Spinal cord (tissue), 10 donors: ENCODE data around the gene ARL6. TPM values are rescaled to one million over a fixed set of nuclear protein-coding genes. Genes with fewer than 3 reads are reported as not detected.

Experiments used
- DNase-seq, 6 donors: peaks; one replicate each; pipeline versions ENCODE4 v3.0.0 to v3.0.0-alpha.2; 2013 to 2015; ENCODE audit warnings: low spot score in 6 of 6, low read depth in 4 of 6
- H3K27ac ChIP-seq: one replicate; pipeline ENCODE4 v1.5.1; 2013; ENCODE audit warnings: low read depth, low read length, control low read depth
- H3K27me3 ChIP-seq: one replicate; pipeline ENCODE4 v1.6.1; 2013; ENCODE audit warnings: low read length; ENCODE audit not compliant: control insufficient read depth, insufficient read depth
- H3K36me3 ChIP-seq: one replicate; pipeline ENCODE4 v1.6.1; 2013; ENCODE audit warnings: low read length; ENCODE audit not compliant: control insufficient read depth, insufficient read depth
- H3K4me1 ChIP-seq: one replicate; pipeline ENCODE4 v1.6.1; 2013; ENCODE audit warnings: low read length; ENCODE audit not compliant: control insufficient read depth, insufficient read depth
- H3K4me3 ChIP-seq: one replicate; pipeline ENCODE4 v1.5.1; 2013; ENCODE audit warnings: low read depth, low read length, control low read depth
- H3K9me3 ChIP-seq: one replicate; pipeline ENCODE4 v1.6.1; 2013; ENCODE audit warnings: low read length; ENCODE audit not compliant: control insufficient read depth, insufficient read depth
- WGBS: methylation state at CpG from one replicate; pipeline ENCODE4 v1.1.5; 2013; ENCODE audit warnings: missing lambda C conversion rate; ENCODE audit not compliant: insufficient coverage; 5-methylcytosine and 5-hydroxymethylcytosine counted together
- polyA plus RNA-seq, 2 donors: library from polyadenylated mRNA; unstranded; fragments of 120-200 nt; gene quantifications; one replicate each; pipeline ENCODE4 v1.2.1, GENCODE V29; 2013; ENCODE audit not compliant: insufficient read length in 2 of 2
- total RNA-seq, 2 donors: library from RNA; depleted of rRNA in 1 of 2; stranded (reverse); fragments of 120-200 nt in 1 of 2; fragments of >200 nt in 1 of 2; gene quantifications; one replicate each; pipeline versions ENCODE4 v1.2.3 to v1.2.4, GENCODE V29; 2013 to 2014
- donor health status: healthy.

Gene ARL6
- total and polyA plus RNA-seq, 4 donors, result 15.7 to 36.2 (median 20.3) TPM

GRCh38 chr3:97763586-97764406, 762 bp upstream of the ARL6 start:
- Histone ChIP-seq H3K9me3 (no peaks in the 10 kb centered on the region), H3K27me3 (no peaks in the 10 kb centered on the region), H3K4me3 (peak overlapping the region; percentile 91), H3K36me3 (no peaks in the 10 kb centered on the region), H3K4me1 (no peaks in the 10 kb centered on the region), H3K27ac (peak overlapping the region; percentile 87)
- 0% methylated on average over 11 of the region's 22 CpGs for WGBS
- peak in 1 of 6 donors; percentile 30 for DNase-seq

GRCh38 chr3:97765336-97765735, 778 bp downstream of the ARL6 start:
- peak in 2 of 6 donors; percentile 3 to 5 for DNase-seq
- peaks cover 3% of the 10 kb centered on the region for H3K36me3 ChIP-seq
- peak overlapping the region; percentile 87 for H3K27ac ChIP-seq
- H3K27me3 ChIP-seq, result no peaks in the 10 kb centered on the region
- no peaks in the 10 kb centered on the region for H3K4me1 ChIP-seq
- H3K9me3 ChIP-seq, result peaks cover under 1% of the 10 kb centered on the region
- H3K4me3 ChIP-seq, result peak overlapping the region; percentile 91
- WGBS, result 33% methylated on average over 1 of the region's 2 CpGs

- H3K9me3 ChIP-seq, result peaks cover 7% of the 10 kb centered on the region
- no peak overlapping the region for H3K4me3 ChIP-seq
- DNase-seq, result no peak
- no peaks in the 10 kb centered on the region for H3K27me3 ChIP-seq
- H3K36me3 ChIP-seq, result peaks cover 3% of the 10 kb centered on the region
- WGBS, result 97% methylated on average over 3 of the region's 3 CpGs
- H3K27ac ChIP-seq, result no peak overlapping the region
- no peaks in the 10 kb centered on the region for H3K4me1 ChIP-seq
Observed at GRCh38 chr3:97772926-97773325, 8.4 kb downstream of the ARL6 start.

GRCh38 chr3:97778152-97778551, 13.6 kb downstream of the ARL6 start:
- DNase-seq, result no peak
- Histone ChIP-seq H3K27ac (no peak overlapping the region), H3K9me3 (peaks cover 2% of the 10 kb centered on the region), H3K4me3 (no peak overlapping the region), H3K27me3 (no peaks in the 10 kb centered on the region), H3K4me1 (no peaks in the 10 kb centered on the region), H3K36me3 (no peaks in the 10 kb centered on the region)

- Histone ChIP-seq H3K4me3 (no peak overlapping the region), H3K9me3 (no peaks in the 10 kb centered on the region), H3K4me1 (no peaks in the 10 kb centered on the region), H3K27me3 (no peaks in the 10 kb centered on the region), H3K27ac (no peak overlapping the region), H3K36me3 (peaks cover 3% of the 10 kb centered on the region)
- peak; percentile 31 to 90 (median 52) for DNase-seq
Observed at GRCh38 chr3:97793420-97794019, 29.0 kb downstream of the ARL6 start.

GRCh38 chr3:97795951-97796350, 31.4 kb downstream of the ARL6 start:
- no CpG with 5 or more reads among the region's 4 CpGs for WGBS
- H3K36me3 ChIP-seq, result peaks cover 3% of the 10 kb centered on the region
- H3K9me3 ChIP-seq, result no peaks in the 10 kb centered on the region
- no peak overlapping the region for H3K4me3 ChIP-seq
- H3K4me1 ChIP-seq, result no peaks in the 10 kb centered on the region
- no peak for DNase-seq
- no peaks in the 10 kb centered on the region for H3K27me3 ChIP-seq
- H3K27ac ChIP-seq, result no peak overlapping the region

- DNase-seq, result no peak
- H3K36me3 ChIP-seq, result no peaks in the 10 kb centered on the region
- no peaks in the 10 kb centered on the region for H3K4me1 ChIP-seq
- WGBS, result no CpG with 5 or more reads among the region's 3 CpGs
- H3K4me3 ChIP-seq, result no peak overlapping the region
- H3K9me3 ChIP-seq, result no peaks in the 10 kb centered on the region
- no peaks in the 10 kb centered on the region for H3K27me3 ChIP-seq
- no peak overlapping the region for H3K27ac ChIP-seq
Observed at GRCh38 chr3:97804471-97804870, 39.9 kb downstream of the ARL6 start.

GRCh38 chr3:97810779-97811390, 46.3 kb downstream of the ARL6 start:
- H3K27ac ChIP-seq, result no peak overlapping the region
- DNase-seq, result no peak
- no peak overlapping the region for H3K4me3 ChIP-seq
- no peaks in the 10 kb centered on the region for H3K4me1 ChIP-seq
- no peaks in the 10 kb centered on the region for H3K27me3 ChIP-seq
- no peaks in the 10 kb centered on the region for H3K9me3 ChIP-seq
- no peaks in the 10 kb centered on the region for H3K36me3 ChIP-seq
- no CpG with 5 or more reads among the region's 2 CpGs for WGBS

GRCh38 chr3:97815149-97815917, 50.8 kb downstream of the ARL6 start:
- Histone ChIP-seq H3K27ac (no peak overlapping the region), H3K4me3 (no peak overlapping the region), H3K36me3 (no peaks in the 10 kb centered on the region), H3K27me3 (no peaks in the 10 kb centered on the region), H3K9me3 (no peaks in the 10 kb centered on the region), H3K4me1 (no peaks in the 10 kb centered on the region)
- no peak for DNase-seq
- no CpG with 5 or more reads among the region's 1 CpG for WGBS
